ENCODE results near the gene WDR18. TPM values are rescaled to one million over a fixed set of nuclear protein-coding genes. Genes with fewer than 3 reads are reported as not detected.

WDR18 gene
- total RNA-seq, 1 donor from 2014 or later = 19.4 TPM

GRCh38 chr19:942133-942645 lies 42.0 kb upstream of the WDR18 start:
- intact Hi-C loops (cut with micrococcal nuclease) = no loop called here

GRCh38 chr19:943551-944170 lies 40.5 kb upstream of the WDR18 start:
- peaks cover 22% of the 10 kb centered on the region for H3K4me1 ChIP-seq
- intact Hi-C loops (cut with micrococcal nuclease) = no loop called here
- DNase-seq = no peak

More at GRCh38 chr19:942133-942645, 42.0 kb upstream of the WDR18 start:
- no peaks in the 10 kb centered on the region for H3K27me3 ChIP-seq (ENCODE audit: low read depth)
- H3K36me3 ChIP-seq = peaks cover 4% of the 10 kb centered on the region
- peaks cover 22% of the 10 kb centered on the region for H3K4me1 ChIP-seq
- no peak for DNase-seq
- no peak for TF ChIP-seq CTCF (IDR thresholded peaks at IDR 0.05; ENCODE audit: borderline replicate concordance)
- no peak overlapping the region for H3K4me3 ChIP-seq
- H3K27ac ChIP-seq (replicated peaks) = no peak overlapping the region
- no peaks in the 10 kb centered on the region for H3K9me3 ChIP-seq (replicated peaks)

GRCh38 chr19:944171-944567 lies 40.0 kb upstream of the WDR18 start:
- Histone ChIP-seq H3K36me3 (peaks cover 4% of the 10 kb centered on the region), H3K4me3 (no peak overlapping the region), H3K9me3 (replicated peaks) (no peaks in the 10 kb centered on the region), H3K27ac (replicated peaks) (no peak overlapping the region), H3K4me1 (peaks cover 22% of the 10 kb centered on the region), H3K27me3 (ENCODE audit: low read depth) (no peaks in the 10 kb centered on the region)
- intact Hi-C loops (cut with micrococcal nuclease) = no loop called here
- TF ChIP-seq CTCF (IDR thresholded peaks at IDR 0.05; ENCODE audit: borderline replicate concordance) = no peak
- DNase-seq = no peak

More at GRCh38 chr19:943551-944170, 40.5 kb upstream of the WDR18 start:
- Histone ChIP-seq H3K4me3 (no peak overlapping the region), H3K9me3 (replicated peaks) (no peaks in the 10 kb centered on the region), H3K27me3 (ENCODE audit: low read depth) (no peaks in the 10 kb centered on the region), H3K36me3 (peaks cover 4% of the 10 kb centered on the region), H3K27ac (replicated peaks) (no peak overlapping the region)
- TF ChIP-seq CTCF (IDR thresholded peaks at IDR 0.05; ENCODE audit: borderline replicate concordance) = no peak

GRCh38 chr19:944663-945241 lies 39.4 kb upstream of the WDR18 start:
- no peaks in the 10 kb centered on the region for H3K27me3 ChIP-seq (ENCODE audit: low read depth)
- H3K9me3 ChIP-seq (replicated peaks) = no peaks in the 10 kb centered on the region
- H3K27ac ChIP-seq (replicated peaks) = no peak overlapping the region
- no peak overlapping the region for H3K4me3 ChIP-seq
- TF ChIP-seq CTCF (IDR thresholded peaks at IDR 0.05; ENCODE audit: borderline replicate concordance) = no peak
- no peak for DNase-seq
- intact Hi-C loops (cut with micrococcal nuclease) = no loop called here
- peaks cover 22% of the 10 kb centered on the region for H3K4me1 ChIP-seq
- H3K36me3 ChIP-seq = peaks cover 4% of the 10 kb centered on the region

GRCh38 chr19:945401-946252 lies 38.5 kb upstream of the WDR18 start:
- no peaks in the 10 kb centered on the region for H3K9me3 ChIP-seq (replicated peaks)
- no peaks in the 10 kb centered on the region for H3K27me3 ChIP-seq (ENCODE audit: low read depth)
- H3K4me3 ChIP-seq = no peak overlapping the region
- intact Hi-C loops (cut with micrococcal nuclease) = no loop called here
- H3K4me1 ChIP-seq = peaks cover 15% of the 10 kb centered on the region
- no peak for TF ChIP-seq CTCF (IDR thresholded peaks at IDR 0.05; ENCODE audit: borderline replicate concordance)
- no peak for DNase-seq
- no peak overlapping the region for H3K27ac ChIP-seq (replicated peaks)
- H3K36me3 ChIP-seq = peaks cover 4% of the 10 kb centered on the region
